ENCODE measurements around the gene WRAP53.

Gene WRAP53

DNA sequence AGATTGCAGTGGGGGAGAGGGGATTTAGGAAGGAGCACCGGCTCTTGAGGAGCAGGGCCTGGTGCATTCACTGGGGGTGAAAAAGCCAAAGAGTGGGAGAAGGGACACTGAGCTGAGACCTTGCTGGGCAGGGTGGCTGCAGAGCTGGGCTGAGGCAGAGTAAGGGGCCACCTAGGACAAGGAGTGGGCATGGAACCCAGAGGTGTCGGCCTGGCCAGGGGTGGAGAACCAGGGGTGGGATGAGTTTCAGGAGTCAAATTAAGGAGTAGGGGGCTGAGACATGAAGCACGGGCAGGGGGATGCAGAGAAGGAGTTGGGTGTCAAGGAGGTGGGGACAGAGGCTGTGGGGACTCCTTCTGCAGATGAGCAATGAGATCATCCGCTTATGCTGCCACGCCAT is 49.3 kb downstream of the WRAP53 start:
- no peak for DNase-seq (ENCODE audit: extremely low spot score, insufficient read length, low read depth)
- FAIRE-seq, result no peak

DNA sequence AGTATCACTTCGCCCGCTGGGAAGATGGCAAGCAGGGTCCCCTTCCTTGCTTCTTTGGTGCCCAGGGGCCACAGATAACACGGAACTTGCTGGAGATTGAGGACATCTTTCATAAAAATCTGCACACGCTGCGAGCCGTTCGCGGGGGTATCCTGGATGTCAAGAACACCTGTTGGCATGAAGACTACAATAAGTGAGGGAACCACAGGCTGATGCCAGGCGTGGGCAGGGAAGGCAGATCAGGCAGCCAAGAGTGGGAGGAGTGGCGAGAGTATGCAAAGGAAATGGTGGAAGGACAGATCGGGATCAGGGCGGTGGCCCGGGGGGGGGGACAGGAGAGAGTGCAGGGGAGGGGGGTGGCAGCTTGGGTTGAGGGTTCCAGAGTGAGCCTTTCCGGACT is 51.5 kb downstream of the WRAP53 start:
- FAIRE-seq, result no peak
- no peak for DNase-seq (ENCODE audit: extremely low spot score, insufficient read length, low read depth)

DNA sequence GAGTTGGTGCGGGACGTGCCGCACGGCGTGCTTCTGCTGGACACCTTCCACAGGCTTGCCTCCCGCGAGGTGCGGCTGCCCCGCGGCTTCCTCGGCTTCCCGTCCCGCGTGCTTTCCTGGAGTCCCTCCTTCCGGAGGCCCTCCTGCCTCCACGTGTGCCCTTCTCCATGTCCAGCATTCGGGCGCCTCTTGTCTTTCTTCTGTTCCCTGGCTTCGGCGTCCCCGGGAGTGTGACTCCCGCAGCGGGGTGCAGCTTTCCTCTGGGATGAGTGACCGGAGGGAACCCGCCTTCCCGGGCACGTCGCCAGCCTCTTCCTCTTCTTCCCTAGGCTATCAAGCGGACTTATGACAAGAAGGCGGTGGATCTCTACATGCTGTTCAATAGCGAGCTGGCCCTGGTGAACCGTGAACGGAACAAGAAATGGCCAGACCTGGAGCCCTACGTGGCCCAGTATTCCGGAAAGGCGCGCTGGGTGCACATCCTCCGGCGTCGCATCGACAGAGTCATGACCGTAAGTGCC is 52.3 kb downstream of the WRAP53 start:
- DNase-seq (ENCODE audit: extremely low spot score, insufficient read length, low read depth), result no peak
- no peak for FAIRE-seq

DNA sequence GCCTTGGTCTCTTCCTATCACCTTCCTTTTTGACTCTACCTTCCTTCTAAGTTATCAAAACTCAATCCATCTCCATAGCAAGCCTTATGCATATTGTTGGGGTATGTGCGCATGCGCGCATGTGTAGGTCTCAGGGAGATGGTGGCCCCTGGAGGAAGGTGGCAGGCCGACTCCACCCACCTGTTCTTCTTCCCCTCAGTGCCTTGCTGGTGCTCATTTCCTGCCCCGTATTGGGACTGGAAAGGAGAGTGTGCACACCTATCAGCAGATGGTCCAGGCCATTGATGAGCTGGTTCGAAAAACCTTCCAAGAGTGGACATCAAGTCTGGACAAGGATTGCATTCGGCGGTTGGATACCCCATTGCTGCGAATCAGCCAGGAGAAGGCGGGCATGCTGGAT is 54.5 kb downstream of the WRAP53 start:
- DNase-seq (ENCODE audit: extremely low spot score, insufficient read length, low read depth), result no peak
- no peak for FAIRE-seq

DNA sequence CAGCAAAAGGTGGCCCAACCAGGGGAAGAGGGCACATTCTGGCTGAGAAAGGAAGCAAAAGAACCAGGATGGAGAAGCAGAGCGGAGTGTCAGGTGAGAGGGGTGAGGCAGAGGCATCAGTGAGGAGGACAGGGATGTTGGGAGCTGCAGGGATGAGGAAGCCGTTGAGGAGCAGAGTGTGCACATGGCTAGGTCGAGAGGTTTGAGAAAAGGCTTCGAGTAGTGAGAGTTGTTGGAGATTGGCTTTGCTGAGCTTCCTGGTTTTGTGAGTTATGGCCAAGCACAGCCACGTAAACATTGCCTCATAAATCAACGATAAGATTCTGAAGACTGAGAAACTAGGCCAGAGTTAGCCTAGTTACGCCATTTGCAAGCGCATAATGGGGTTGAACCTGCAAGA is 56.1 kb downstream of the WRAP53 start:
- DNase-seq (ENCODE audit: extremely low spot score, insufficient read length, low read depth), result no peak
- FAIRE-seq, result no peak

GRCh38 chr17:7745748-7746470 is 57.6 kb downstream of the WRAP53 start:
- no peak for DNase-seq (ENCODE audit: extremely low spot score, insufficient read length, low read depth)
- FAIRE-seq, result no peak

GRCh38 chr17:7747635-7748071 is 59.4 kb downstream of the WRAP53 start:
- no peak for DNase-seq (ENCODE audit: extremely low spot score, insufficient read length, low read depth)
- no peak for FAIRE-seq

- FAIRE-seq, result no peak
- no peak for DNase-seq (ENCODE audit: extremely low spot score, insufficient read length, low read depth)
These were observed 59.9 kb downstream of the WRAP53 start for GRCh38 chr17:7748076-7748775.

GRCh38 chr17:7750321-7750821 is 62.1 kb downstream of the WRAP53 start:
- no peak for FAIRE-seq
- no peak for DNase-seq (ENCODE audit: extremely low spot score, insufficient read length, low read depth)

Measured in GM18507 (cell line).